K562 (cell line): ENCODE results near the gene ZSWIM8. TPM values are rescaled to one million over a fixed set of nuclear protein-coding genes. Genes with fewer than 3 reads are reported as not detected.
A peak's percentile ranks its signal among the peaks of the same experiment; 100 is the strongest.

ENCODE experiments used
- ARID2 ChIP-seq: fragments of 450-650 bp; IDR thresholded peaks from 2 replicates; pipeline ENCODE4 v1.6.1; 2017; ENCODE audit warnings: antibody characterized with exemption, mild to moderate bottlenecking
- CBX2 ChIP-seq: fragments of 200-600 bp; sonication (generic); IDR thresholded peaks from one replicate; pipeline ENCODE4 v1.6.1; 2012; ENCODE audit warnings: mild to moderate bottlenecking, low read length, inconsistent platforms; ENCODE audit not compliant: insufficient read depth, poor library complexity, severe bottlenecking
- CGGBP1 ChIP-seq: fragments of 250-450 bp; sonication (Bioruptor Pico); IDR thresholded peaks from 2 replicates; pipeline ENCODE4 v1.9.0; 2021; ENCODE audit warnings: mild to moderate bottlenecking
- ELF1 ChIP-seq: fragments of 200-800 bp; sonication (Bioruptor generic); IDR thresholded peaks from 2 replicates; pipeline ENCODE4 v1.6.1; 2016; ENCODE audit warnings: missing genetic modification characterization, missing compliant biosample characterization
- FOXO4 ChIP-seq: fragments of 450-650 bp; formaldehyde crosslinking; IDR thresholded peaks from 2 replicates; pipeline ENCODE4 v1.4.0; 2020; ENCODE audit warnings: mild to moderate bottlenecking, moderate library complexity
- GTF2B ChIP-seq: IDR thresholded peaks from 2 replicates; pipeline ENCODE4 v1.6.1; 2011; ENCODE audit not compliant: insufficient read length; ENCODE audit errors: extremely low read depth
- HIVEP1 ChIP-seq: fragments of 250-450 bp; sonication (Bioruptor Pico); IDR thresholded peaks from 2 replicates; pipeline ENCODE4 v1.4.0; 2020; ENCODE audit warnings: mild to moderate bottlenecking
- KDM5B ChIP-seq: fragments of 200-600 bp; sonication (generic); IDR thresholded peaks from 2 replicates; pipeline ENCODE4 v1.6.1; 2012; ENCODE audit warnings: low read depth, mild to moderate bottlenecking, moderate library complexity, low read length, control low read depth, inconsistent platforms; ENCODE audit not compliant: insufficient replicate concordance
- NFE2 ChIP-seq: IDR thresholded peaks from 2 replicates; pipeline ENCODE4 v1.6.1; 2014; ENCODE audit warnings: antibody characterized with exemption, low read depth
- RBM34 ChIP-seq: fragments of 200-400 bp; formaldehyde crosslinking; IDR thresholded peaks from 2 replicates; pipeline ENCODE4 v1.6.1; 2018; ENCODE audit warnings: low read length, borderline replicate concordance; ENCODE audit not compliant: insufficient read depth
- SIX5 ChIP-seq, 2 experiments: IDR thresholded peaks; 2 replicates each; pipeline ENCODE4 v1.6.1; 2011; ENCODE audit warnings: low read length in 2 of 2, borderline replicate concordance in 1 of 2, low read depth in 1 of 2, mild to moderate bottlenecking in 1 of 2, moderate library complexity in 1 of 2; ENCODE audit not compliant: insufficient read depth in 1 of 2
- SOX6 ChIP-seq: fragments of 450-650 bp; IDR thresholded peaks from 2 replicates; pipeline ENCODE4 v1.6.1; 2014; ENCODE audit warnings: mild to moderate bottlenecking
- SRSF1 ChIP-seq: fragments of 200-400 bp; formaldehyde crosslinking; IDR thresholded peaks from 2 replicates; pipeline ENCODE4 v1.6.1; 2017; ENCODE audit warnings: mild to moderate bottlenecking, low read depth, low read length, moderate library complexity
- SUPT5H ChIP-seq: fragments of 450-650 bp; IDR thresholded peaks from 2 replicates; pipeline ENCODE4 v1.6.1; 2016
- TFE3 ChIP-seq: fragments of 450-650 bp; formaldehyde crosslinking; IDR thresholded peaks from 2 replicates; pipeline ENCODE4 v1.4.0; 2020; ENCODE audit warnings: mild to moderate bottlenecking, mixed read lengths
- TRIM28 ChIP-seq: fragments of 450-650 bp; IDR thresholded peaks from 2 replicates; pipeline ENCODE4 v1.6.1; 2017
- ZFP30 ChIP-seq: fragments of 250-450 bp; sonication (Bioruptor Pico); IDR thresholded peaks from 2 replicates; pipeline ENCODE4 v1.8.0; 2022; ENCODE audit warnings: moderate library complexity, mild to moderate bottlenecking, inconsistent platforms, borderline replicate concordance
- ZFX ChIP-seq: sonication (generic); formaldehyde crosslinking; IDR thresholded peaks from 2 replicates; pipeline ENCODE4 v1.8.0; 2022; ENCODE audit warnings: mild to moderate bottlenecking, missing genetic modification reagents, moderate library complexity
- ZNF263 ChIP-seq: sonication (generic); formaldehyde crosslinking; IDR thresholded peaks from 2 replicates; pipeline ENCODE4 v1.8.0; 2022; ENCODE audit warnings: mild to moderate bottlenecking, missing genetic modification reagents, borderline replicate concordance
- ZNF695 ChIP-seq: fragments of 450-650 bp; formaldehyde crosslinking; IDR thresholded peaks from 2 replicates; pipeline ENCODE4 v1.4.0; 2020; ENCODE audit warnings: mild to moderate bottlenecking, moderate library complexity
- ZNF740 ChIP-seq, 3 experiments: fragments of 200-800 bp in 1 of 3; sonication (Bioruptor generic) in 1 of 3; sonication (generic) in 1 of 3; formaldehyde crosslinking in 1 of 3; IDR thresholded peaks; 2 replicates each; pipeline versions ENCODE4 v1.6.1 to v1.8.0; 2016 to 2022; ENCODE audit warnings: mild to moderate bottlenecking in 2 of 3, missing compliant biosample characterization in 2 of 3, missing genetic modification characterization in 2 of 3, missing genetic modification reagents in 1 of 3
- ZNF75A ChIP-seq: fragments of 450-650 bp; formaldehyde crosslinking; IDR thresholded peaks from 2 replicates; pipeline ENCODE4 v1.4.0; 2020; ENCODE audit warnings: mild to moderate bottlenecking
- ZNF778 ChIP-seq: fragments of 450-650 bp; formaldehyde crosslinking; IDR thresholded peaks from 2 replicates; pipeline ENCODE4 v1.4.0; 2020; ENCODE audit warnings: mild to moderate bottlenecking, moderate library complexity
- polyA plus RNA-seq, 8 experiments: library from polyadenylated mRNA; depleted of rRNA in 4 of 8; stranded (reverse) in 5 of 8; unstranded in 3 of 8; fragments of >200 nt; fragmentation: Nextera tagmentation in 2 of 8; fragmentation: Illumina TruSeq in 1 of 8; extraction: Ambion mirVana in 2 of 8; extraction: Trizol in 1 of 8; gene quantifications; 2 replicates each; pipeline versions ENCODE4 v1.2.1 to v1.2.3, GENCODE V29; 2011 to 2014; ENCODE audit warnings: inconsistent platforms in 1 of 8, missing spikeins in 1 of 8
- total RNA-seq, 7 experiments: library from RNA; depleted of rRNA in 6 of 7; stranded (reverse); fragments of >200 nt in 6 of 7; fragmentation: Illumina TruSeq in 2 of 7; extraction: Trizol in 2 of 7; gene quantifications; 2 replicates each; pipeline versions ENCODE4 v1.2.1 to v1.2.3, GENCODE V29; 2011 to 2021; ENCODE audit warnings: low replicate concordance in 1 of 7

Gene ZSWIM8
- total and polyA plus RNA-seq, 9 of the 15 experiments (the other 6 are each of a cell fraction or from before 2014, with no cell fraction given) = 5.6 to 47.8 (median 26.7) TPM

GRCh38 chr10:73743905-73744663 is 41.3 kb upstream of the ZSWIM8 start, which contains the start of gene SEC24C (continued):
- TF ChIP-seq FOXO4 (CRISPR knock-in tag) (peak; percentile 76; the same call in 1 of the 2 replicates), TFE3 (CRISPR knock-in tag) (peak; percentile 6; the same call in 1 of the 2 replicates), RBM34 (no peak), SIX5 (IDR thresholded peaks at IDR 0.05; ENCODE audit: borderline replicate concordance in 1 of 2, insufficient read depth in 1 of 2, low read depth in 1 of 2, low read length in 2 of 2) (no peak; a peak in 1 of 4 replicates), ELF1 (peak; percentile 96), ZNF75A (CRISPR knock-in tag) (0 out of 2 replicates have a peak, but pooled peaks have one; percentile 16), ZNF778 (CRISPR knock-in tag) (no peak), SRSF1 (no peak), KDM5B (peak; percentile 90), SOX6 (peak; percentile 23; the same call in 1 of the 2 replicates), GTF2B (no peak), ZNF695 (CRISPR knock-in tag) (no peak), TRIM28 (peak; percentile 60; the same call in 1 of the 2 replicates), NFE2 (no peak; the same call in none of the 2 replicates), CGGBP1 (CRISPR knock-in tag) (no peak; the same call in 1 of the 2 replicates), CBX2 (no peak), ARID2 (no peak), SUPT5H (peak; percentile 97), HIVEP1 (CRISPR knock-in tag) (peak; percentile 68; the same call in 1 of the 2 replicates), ZNF263 (CRISPR knock-in tag) (peak; percentile 11; the same call in 1 of the 2 replicates), ZFX (CRISPR knock-in tag) (peak; percentile 81), ZNF740 (CRISPR knock-in tag; IDR thresholded peaks at IDR 0.05) (no peak), ZNF740 (tag; IDR thresholded peaks at IDR 0.05) (no peak), ZFP30 (CRISPR knock-in tag) (no peak)
